Cardiac fibroblast (primary cell): Measurements from ENCODE around the gene RFLNA.

ENCODE experiments used
- DNase-seq, 2 donors: peaks; one replicate each; pipeline versions ENCODE4 v3.0.0 to v3.0.0-alpha.2; 2010; ENCODE audit warnings: low read depth in 2 of 2
- H3K4me3 ChIP-seq, 2 donors: replicated peaks in 1 of 2; 1 replicate in 1 of 2; 2 replicates in 1 of 2; pipeline ENCODE4 v1.5.1; 2011; ENCODE audit warnings: low read depth in 2 of 2, low read length in 2 of 2, mild to moderate bottlenecking in 2 of 2, moderate library complexity in 1 of 2
- CTCF ChIP-seq: IDR thresholded peaks from one replicate; pipeline ENCODE4 v1.5.1; 2011; ENCODE audit warnings: low read depth, mild to moderate bottlenecking, low read length, inconsistent platforms

RFLNA gene

DNA sequence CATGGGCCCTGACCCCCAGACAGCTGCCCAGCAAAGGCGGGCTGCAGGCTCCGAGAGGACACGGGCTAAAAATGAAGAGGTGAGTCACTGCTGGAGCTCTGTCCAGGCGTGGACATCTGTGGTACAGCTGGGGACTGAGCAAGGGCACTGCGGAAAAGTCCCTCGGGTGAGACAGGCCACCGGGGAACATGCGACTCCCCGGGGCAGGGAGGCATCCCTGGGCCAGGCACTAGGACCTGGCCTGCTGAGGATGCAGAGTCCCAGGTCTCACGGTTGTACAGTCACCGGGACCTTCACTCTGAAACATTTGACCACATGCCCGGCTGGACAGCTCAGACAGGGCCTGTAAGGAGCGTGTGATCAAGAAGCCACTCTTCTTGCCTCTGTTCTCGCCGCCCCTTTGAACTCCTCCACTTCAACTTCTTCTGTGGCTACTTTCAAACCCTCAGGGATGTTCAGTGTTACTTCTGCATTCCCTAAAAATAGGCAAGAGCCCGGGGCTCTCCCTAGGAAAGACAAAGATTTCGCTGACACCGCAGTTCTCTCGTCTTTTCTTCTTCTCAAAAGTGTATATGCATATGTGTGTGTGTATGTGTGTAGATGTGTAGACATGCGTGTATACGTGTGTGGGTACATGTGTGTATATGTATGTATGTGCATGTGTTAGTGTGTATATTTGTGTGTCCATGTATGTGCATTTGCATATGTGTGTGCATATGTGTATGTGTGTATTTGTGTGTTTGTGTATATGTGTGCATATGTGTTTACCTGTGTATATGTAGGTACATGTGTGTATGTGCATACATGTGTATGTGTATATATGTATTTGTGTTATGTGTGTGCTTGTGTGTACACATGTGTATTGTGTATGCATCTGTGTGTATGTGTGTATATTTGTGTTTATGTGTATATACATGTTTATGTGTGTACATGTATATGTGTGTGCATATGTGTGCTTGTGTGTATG, 5.0 kb upstream of the RFLNA start:
- no peak for TF ChIP-seq CTCF
- DNase-seq: peak in 1 of 2 donors; percentile 31
- H3K4me3 ChIP-seq: no peak overlapping the region

DNA sequence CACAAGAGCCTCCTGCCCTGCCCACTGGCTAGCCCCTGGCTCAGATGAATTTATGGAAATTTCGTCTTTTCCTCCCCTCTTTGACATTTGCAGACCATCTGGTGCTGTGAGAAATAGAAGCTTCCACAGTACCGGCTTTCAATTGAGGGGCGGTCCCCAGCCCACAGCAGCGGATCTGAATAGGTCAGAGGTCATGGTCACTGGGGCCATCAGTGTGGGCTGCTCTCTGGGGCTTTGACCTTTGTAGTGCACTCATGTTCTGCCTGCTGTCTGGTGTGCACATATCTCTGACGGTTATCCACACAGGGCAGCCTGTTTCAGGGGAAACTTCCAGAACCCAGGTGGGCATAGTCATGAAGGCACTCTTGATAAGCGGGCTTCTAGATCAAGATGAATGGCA, 2.5 kb upstream of the RFLNA start:
- no peak overlapping the region for H3K4me3 ChIP-seq
- no peak for DNase-seq
- no peak for TF ChIP-seq CTCF

DNA sequence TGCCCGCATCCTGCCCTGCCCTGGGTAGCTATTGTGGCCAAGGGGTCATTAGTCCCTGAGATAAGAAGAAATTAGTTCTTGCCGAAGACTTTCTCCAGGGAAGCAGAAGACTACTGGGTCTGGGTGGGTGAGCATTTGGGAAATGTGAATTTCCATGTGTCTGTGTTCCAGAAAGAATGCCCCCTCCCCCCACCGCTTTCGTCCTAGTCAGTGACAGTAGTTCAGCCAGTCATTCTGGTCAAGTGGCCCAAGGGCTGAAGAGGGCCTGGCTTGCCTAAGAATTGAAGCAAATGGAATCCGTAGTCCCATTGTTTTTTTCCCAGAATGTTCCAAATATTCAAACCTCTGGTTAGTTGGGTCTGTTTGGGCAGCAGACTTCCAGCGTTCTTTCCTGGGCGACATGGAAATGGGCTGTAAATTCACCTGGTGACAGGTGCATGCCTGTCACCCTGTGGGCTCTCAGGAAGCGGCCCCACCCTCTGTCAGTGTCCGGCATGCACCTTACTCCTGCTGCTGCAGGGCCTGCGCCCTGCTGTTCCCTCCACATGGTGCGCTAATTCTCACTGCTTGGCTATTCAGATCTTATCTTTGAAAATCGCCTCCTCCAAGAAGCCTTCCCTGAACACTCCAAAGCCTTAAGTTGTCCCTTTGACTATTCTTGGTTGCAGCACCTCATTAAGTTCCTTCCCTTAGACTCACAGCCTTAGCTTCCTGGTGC, 1.4 kb upstream of the RFLNA start:
- DNase-seq: no peak
- H3K4me3 ChIP-seq: no peak overlapping the region
- no peak for TF ChIP-seq CTCF

- H3K4me3 ChIP-seq: peak overlapping the region; percentile 18 to 58
- DNase-seq: no peak
- no peak for TF ChIP-seq CTCF
These were observed 652 bp downstream of the RFLNA start for GRCh38 chr12:124295431-124296058.

- no peak for TF ChIP-seq CTCF
- DNase-seq: peak in 1 of 2 donors; percentile 23
- H3K4me3 ChIP-seq: peak overlapping the region; percentile 4 to 40
These were observed 1.5 kb downstream of the RFLNA start for GRCh38 chr12:124296295-124296915.

- no peak overlapping the region for H3K4me3 ChIP-seq
- TF ChIP-seq CTCF: no peak
- no peak for DNase-seq
These were observed 2.0 kb downstream of the RFLNA start for GRCh38 chr12:124296916-124297351.
